Sigmoid colon (tissue), 7 donors: ENCODE results near the gene GTF3C1. TPM values are rescaled to one million over a fixed set of nuclear protein-coding genes. Genes with fewer than 3 reads are reported as not detected.
A peak's percentile ranks its signal among the peaks of the same experiment; 100 is the strongest.

ENCODE experiments used
- DNase-seq: peaks from one replicate; pipeline ENCODE4 v3.0.0-alpha.2; 2019
- H3K27ac ChIP-seq, 4 donors: fragments of 200-600 bp; sonication (generic); one replicate each; pipeline ENCODE4 v1.5.1; 2016 to 2019; ENCODE audit warnings: mild to moderate bottlenecking in 1 of 4
- H3K27me3 ChIP-seq, 3 donors: fragments of 200-600 bp; sonication (generic); one replicate each; pipeline ENCODE4 v1.5.1; 2019; ENCODE audit warnings: mild to moderate bottlenecking in 1 of 3
- H3K36me3 ChIP-seq, 4 donors: fragments of 200-600 bp; sonication (generic); one replicate each; pipeline ENCODE4 v1.5.1; 2016 to 2019
- H3K4me1 ChIP-seq, 4 donors: fragments of 200-600 bp; sonication (generic); one replicate each; pipeline ENCODE4 v1.5.1; 2017 to 2019
- H3K4me3 ChIP-seq, 4 donors: fragments of 200-600 bp; sonication (generic); one replicate each; pipeline ENCODE4 v1.5.1; 2017 to 2019; ENCODE audit warnings: mild to moderate bottlenecking in 2 of 4, moderate library complexity in 1 of 4
- H3K9me3 ChIP-seq, 4 donors: fragments of 200-600 bp in 3 of 4; sonication (generic) in 3 of 4; one replicate each; pipeline versions ENCODE4 v1.5.1 to v1.6.1; 2013 to 2019
- CTCF ChIP-seq, 4 experiments: fragments of 450-650 bp in 3 of 4; fragments of 200-600 bp in 1 of 4; IDR thresholded peaks; one replicate each; pipeline ENCODE4 v1.5.1; 2016 to 2019; ENCODE audit warnings: antibody characterized with exemption in 4 of 4, mild to moderate bottlenecking in 3 of 4, moderate library complexity in 2 of 4
- EP300 ChIP-seq, 4 donors: sonication (generic); formaldehyde crosslinking; IDR thresholded peaks; one replicate each; pipeline ENCODE4 v1.6.1; 2017; ENCODE audit warnings: antibody characterized with exemption in 4 of 4
- POLR2A ChIP-seq, 2 donors: fragments of 450-650 bp; IDR thresholded peaks; one replicate each; pipeline ENCODE4 v1.6.1; 2016; ENCODE audit warnings: antibody characterized with exemption in 2 of 2, mild to moderate bottlenecking in 2 of 2, moderate library complexity in 2 of 2
- POLR2AphosphoS5 ChIP-seq, 4 donors: sonication (generic); formaldehyde crosslinking; IDR thresholded peaks; one replicate each; pipeline ENCODE4 v1.6.1; 2017; ENCODE audit warnings: antibody characterized with exemption in 4 of 4
- WGBS, 2 donors: extraction: QIAGEN DNeasy Blood & Tissue Kit; methylation state at CpG; one replicate each; pipeline ENCODE4 v1.1.7; 2013; 5-methylcytosine and 5-hydroxymethylcytosine counted together
- intact Hi-C: fragments of 100-400 bp; cut with DNase I; formaldehyde crosslinking; loops from one replicate; pipeline ENCODE4 v1.15.1; 2023
- polyA plus RNA-seq, 3 donors: library from polyadenylated mRNA; stranded (reverse); fragments of 200-250 nt; gene quantifications; one replicate each; pipeline ENCODE4 v1.2.3, GENCODE V29; 2013
- total RNA-seq, 4 donors: library from RNA; depleted of rRNA; stranded (reverse); fragments of >200 nt; gene quantifications; one replicate each; pipeline ENCODE4 v1.1.0, GENCODE V29; 2016
- donor health status: healthy with polysubstance abuse.
- donor health status: Bipolar disorder and iron deficiency.
- donor health status: healthy.

GTF3C1 gene
- total and polyA plus RNA-seq, 7 donors: 9.0 to 74.2 (median 37.5) TPM

GRCh38 chr16:27558434-27558833 is 8.7 kb upstream of the GTF3C1 start:
- intact Hi-C loops: no loop called here
- Histone ChIP-seq H3K36me3 (peaks cover 0 to 5% (median 0%) of the 10 kb centered on the region in 4 donors), H3K27me3 (no peaks in the 10 kb centered on the region), H3K9me3 (no peaks in the 10 kb centered on the region), H3K4me3 (no peak overlapping the region), H3K4me1 (no peaks in the 10 kb centered on the region), H3K27ac (no peak overlapping the region)
- DNase-seq: no peak
- 76 to 80% methylated on average over 3 of the region's 3 CpGs for WGBS, 2 donors
- TF ChIP-seq EP300 (IDR thresholded peaks at IDR 0.05): no peak

- Histone ChIP-seq H3K36me3 (peaks cover 0 to 5% (median 0%) of the 10 kb centered on the region in 4 donors), H3K4me3 (no peak overlapping the region), H3K27ac (no peak overlapping the region), H3K4me1 (no peaks in the 10 kb centered on the region), H3K27me3 (no peaks in the 10 kb centered on the region), H3K9me3 (no peaks in the 10 kb centered on the region)
- no peak for DNase-seq
- intact Hi-C loops: no loop called here
- 88 to 92% methylated on average over 1 of the region's 1 CpG for WGBS, 2 donors
- TF ChIP-seq CTCF (IDR thresholded peaks at IDR 0.05) (no peak), POLR2A (IDR thresholded peaks at IDR 0.05) (no peak), POLR2AphosphoS5 (IDR thresholded peaks at IDR 0.05) (no peak), EP300 (IDR thresholded peaks at IDR 0.05) (no peak)
These were observed 6.8 kb upstream of the GTF3C1 start for GRCh38 chr16:27556471-27556870.

GRCh38 chr16:27551036-27551435 is 1.3 kb upstream of the GTF3C1 start:
- Histone ChIP-seq H3K4me1 (peaks cover 0 to 38% (median 33%) of the 10 kb centered on the region in 4 donors), H3K9me3 (no peaks in the 10 kb centered on the region), H3K36me3 (no peaks in the 10 kb centered on the region), H3K4me3 (peak overlapping the region in 1 of 4 donors; percentile 95), H3K27me3 (no peaks in the 10 kb centered on the region), H3K27ac (peak overlapping the region in 2 of 4 donors; percentile 83 to 91)
- WGBS, 2 donors: 21 to 62% methylated on average over 1 of the region's 1 CpG
- no peak for DNase-seq
- intact Hi-C loops: no loop called here
- TF ChIP-seq POLR2A (IDR thresholded peaks at IDR 0.05) (no peak), CTCF (IDR thresholded peaks at IDR 0.05) (no peak), POLR2AphosphoS5 (IDR thresholded peaks at IDR 0.05) (no peak), EP300 (IDR thresholded peaks at IDR 0.05) (no peak)

- H3K27ac ChIP-seq: peak overlapping the region; percentile 78 to 91 (median 86)
- no peak for TF ChIP-seq POLR2A (IDR thresholded peaks at IDR 0.05)
- no peak for TF ChIP-seq POLR2AphosphoS5 (IDR thresholded peaks at IDR 0.05)
- no peak for TF ChIP-seq EP300 (IDR thresholded peaks at IDR 0.05)
- TF ChIP-seq CTCF (IDR thresholded peaks at IDR 0.05): no peak
These were observed 838 bp upstream of the GTF3C1 start for GRCh38 chr16:27550582-27550920.

GRCh38 chr16:27549464-27549745 is 308 bp downstream of the GTF3C1 start:
- H3K36me3 ChIP-seq: peaks cover 3 to 15% (median 7%) of the 10 kb centered on the region in 4 donors
- no peak for DNase-seq
- WGBS, 2 donors: 1% methylated on average over 21 of the region's 21 CpGs
- no peaks in the 10 kb centered on the region for H3K27me3 ChIP-seq
- peak overlapping the region; percentile 69 to 95 (median 93) for H3K4me3 ChIP-seq
- H3K4me1 ChIP-seq: peaks cover 0 to 38% (median 33%) of the 10 kb centered on the region in 4 donors
- intact Hi-C loops: no loop called here
- H3K9me3 ChIP-seq: no peaks in the 10 kb centered on the region
- TF ChIP-seq POLR2AphosphoS5 (IDR thresholded peaks at IDR 0.05) (no peak), EP300 (IDR thresholded peaks at IDR 0.05) (no peak), CTCF (IDR thresholded peaks at IDR 0.05) (no peak), POLR2A (IDR thresholded peaks at IDR 0.05) (no peak)
- peak overlapping the region; percentile 78 to 91 (median 88) for H3K27ac ChIP-seq

More at GRCh38 chr16:27550582-27550920, 838 bp upstream of the GTF3C1 start:
- H3K4me3 ChIP-seq: peak overlapping the region; percentile 62 to 95 (median 93)
- WGBS, 2 donors: 33 to 41% methylated on average over 4 of the region's 4 CpGs
- no peak for DNase-seq
- H3K36me3 ChIP-seq: peaks cover 0 to 4% (median 0%) of the 10 kb centered on the region in 4 donors
- intact Hi-C loops: no loop called here
- H3K9me3 ChIP-seq: no peaks in the 10 kb centered on the region
- H3K27me3 ChIP-seq: no peaks in the 10 kb centered on the region
- H3K4me1 ChIP-seq: peaks cover 0 to 38% (median 33%) of the 10 kb centered on the region in 4 donors
